ENCODE measurements around the gene DGLUCY.

DNA sequence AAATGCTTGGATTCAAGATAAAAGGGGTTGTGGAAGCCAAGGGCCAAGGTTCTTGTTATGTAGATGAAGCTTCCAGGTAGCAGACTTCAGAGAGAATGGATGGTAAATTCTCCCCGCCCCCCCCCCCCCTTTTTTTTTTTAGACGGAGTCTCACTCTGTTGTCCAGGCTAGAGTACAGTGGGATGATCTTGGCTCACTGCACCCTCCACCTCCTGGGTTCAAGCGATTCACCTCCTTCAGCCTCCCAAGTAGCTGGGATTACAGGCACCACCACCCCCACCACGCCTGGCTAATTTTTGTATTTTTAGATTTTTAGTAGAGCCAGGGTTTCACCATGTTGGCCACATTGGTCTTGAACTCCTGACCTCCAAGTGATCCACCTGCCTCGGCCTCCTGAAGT is 4.1 kb downstream of the DGLUCY start:
- TF ChIP-seq POLR2A (IDR thresholded peaks at IDR 0.05): no peak
- TF ChIP-seq, protein P1, sequence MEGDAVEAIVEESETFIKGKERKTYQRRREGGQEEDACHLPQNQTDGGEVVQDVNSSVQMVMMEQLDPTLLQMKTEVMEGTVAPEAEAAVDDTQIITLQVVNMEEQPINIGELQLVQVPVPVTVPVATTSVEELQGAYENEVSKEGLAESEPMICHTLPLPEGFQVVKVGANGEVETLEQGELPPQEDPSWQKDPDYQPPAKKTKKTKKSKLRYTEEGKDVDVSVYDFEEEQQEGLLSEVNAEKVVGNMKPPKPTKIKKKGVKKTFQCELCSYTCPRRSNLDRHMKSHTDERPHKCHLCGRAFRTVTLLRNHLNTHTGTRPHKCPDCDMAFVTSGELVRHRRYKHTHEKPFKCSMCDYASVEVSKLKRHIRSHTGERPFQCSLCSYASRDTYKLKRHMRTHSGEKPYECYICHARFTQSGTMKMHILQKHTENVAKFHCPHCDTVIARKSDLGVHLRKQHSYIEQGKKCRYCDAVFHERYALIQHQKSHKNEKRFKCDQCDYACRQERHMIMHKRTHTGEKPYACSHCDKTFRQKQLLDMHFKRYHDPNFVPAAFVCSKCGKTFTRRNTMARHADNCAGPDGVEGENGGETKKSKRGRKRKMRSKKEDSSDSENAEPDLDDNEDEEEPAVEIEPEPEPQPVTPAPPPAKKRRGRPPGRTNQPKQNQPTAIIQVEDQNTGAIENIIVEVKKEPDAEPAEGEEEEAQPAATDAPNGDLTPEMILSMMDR (IDR thresholded peaks at IDR 0.05): no peak
- no peak for TF ChIP-seq POLR2AphosphoS5 (IDR thresholded peaks at IDR 0.05)

Measured in prostate gland (tissue), 2 donors.